Fibroblast of villous mesenchyme (primary cell): ENCODE measurements around the gene NR6A1. TPM values are rescaled to one million over a fixed set of nuclear protein-coding genes. Genes with fewer than 3 reads are reported as not detected.

ENCODE experiments used
- DNase-seq: peaks from one replicate; pipeline ENCODE4 v3.0.0-alpha.2; 2010; ENCODE audit warnings: low read depth
- H3K4me3 ChIP-seq: 2 replicates; pipeline ENCODE4 v1.5.1; 2011; ENCODE audit warnings: low read depth, mild to moderate bottlenecking, low read length
- total RNA-seq: library from RNA; depleted of rRNA; stranded (reverse); fragments of >200 nt; gene quantifications from 2 replicates; pipeline ENCODE4 v1.2.3, GENCODE V29; 2012
- TF ChIP-seq, protein P1 (sequence below): IDR thresholded peaks from 2 replicates; pipeline ENCODE4 v1.5.1; 2012; ENCODE audit warnings: low read depth, mild to moderate bottlenecking, low read length; ENCODE audit not compliant: insufficient read depth

Gene NR6A1
- total RNA-seq, 1 donor, result under 0.01 TPM

DNA sequence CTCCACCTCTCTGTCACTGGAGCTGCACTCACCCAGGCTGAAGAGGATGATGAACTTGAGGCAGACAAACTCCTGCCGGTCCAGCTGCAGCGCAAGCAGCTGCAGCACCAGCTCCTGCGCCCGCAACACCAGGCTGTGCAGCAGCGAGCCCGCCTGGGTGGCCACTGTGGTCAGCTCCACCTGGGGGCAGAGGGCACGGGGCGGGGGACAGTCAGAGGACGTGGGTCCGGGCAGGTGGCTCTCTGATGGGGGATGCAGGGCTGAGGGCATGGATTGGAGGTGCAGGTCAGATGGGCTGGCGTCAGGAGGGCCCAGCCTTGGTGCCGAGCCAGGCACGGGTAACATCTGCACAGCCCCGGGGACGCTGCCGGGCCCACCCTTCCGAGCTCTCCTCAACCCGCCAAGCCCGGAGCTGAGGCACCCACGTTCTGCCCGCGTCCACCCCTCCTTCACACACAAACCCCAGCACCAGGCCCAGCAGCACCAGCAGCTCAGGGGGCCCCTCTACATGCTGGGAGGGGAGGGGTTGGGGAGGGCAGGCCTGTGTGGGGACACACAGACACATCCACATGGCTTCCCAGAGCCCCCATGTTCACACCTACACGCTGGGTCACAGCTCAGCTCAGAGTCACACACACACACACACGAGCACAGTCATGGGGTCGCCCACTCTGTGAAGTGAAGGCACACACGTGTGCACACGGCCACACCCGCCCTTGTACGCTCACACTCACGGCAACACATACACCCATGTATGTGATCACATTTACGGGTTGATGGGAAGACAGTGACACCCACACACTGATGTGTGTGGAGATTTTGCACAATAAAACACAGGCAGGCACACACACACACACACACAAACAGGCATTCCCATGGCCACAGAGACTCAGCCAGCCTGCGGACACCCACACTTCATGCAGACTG, 279.8 kb downstream of the NR6A1 start:
- TF ChIP-seq, protein P1, sequence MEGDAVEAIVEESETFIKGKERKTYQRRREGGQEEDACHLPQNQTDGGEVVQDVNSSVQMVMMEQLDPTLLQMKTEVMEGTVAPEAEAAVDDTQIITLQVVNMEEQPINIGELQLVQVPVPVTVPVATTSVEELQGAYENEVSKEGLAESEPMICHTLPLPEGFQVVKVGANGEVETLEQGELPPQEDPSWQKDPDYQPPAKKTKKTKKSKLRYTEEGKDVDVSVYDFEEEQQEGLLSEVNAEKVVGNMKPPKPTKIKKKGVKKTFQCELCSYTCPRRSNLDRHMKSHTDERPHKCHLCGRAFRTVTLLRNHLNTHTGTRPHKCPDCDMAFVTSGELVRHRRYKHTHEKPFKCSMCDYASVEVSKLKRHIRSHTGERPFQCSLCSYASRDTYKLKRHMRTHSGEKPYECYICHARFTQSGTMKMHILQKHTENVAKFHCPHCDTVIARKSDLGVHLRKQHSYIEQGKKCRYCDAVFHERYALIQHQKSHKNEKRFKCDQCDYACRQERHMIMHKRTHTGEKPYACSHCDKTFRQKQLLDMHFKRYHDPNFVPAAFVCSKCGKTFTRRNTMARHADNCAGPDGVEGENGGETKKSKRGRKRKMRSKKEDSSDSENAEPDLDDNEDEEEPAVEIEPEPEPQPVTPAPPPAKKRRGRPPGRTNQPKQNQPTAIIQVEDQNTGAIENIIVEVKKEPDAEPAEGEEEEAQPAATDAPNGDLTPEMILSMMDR, result no peak
- no peak for DNase-seq
- no peak overlapping the region for H3K4me3 ChIP-seq

DNA sequence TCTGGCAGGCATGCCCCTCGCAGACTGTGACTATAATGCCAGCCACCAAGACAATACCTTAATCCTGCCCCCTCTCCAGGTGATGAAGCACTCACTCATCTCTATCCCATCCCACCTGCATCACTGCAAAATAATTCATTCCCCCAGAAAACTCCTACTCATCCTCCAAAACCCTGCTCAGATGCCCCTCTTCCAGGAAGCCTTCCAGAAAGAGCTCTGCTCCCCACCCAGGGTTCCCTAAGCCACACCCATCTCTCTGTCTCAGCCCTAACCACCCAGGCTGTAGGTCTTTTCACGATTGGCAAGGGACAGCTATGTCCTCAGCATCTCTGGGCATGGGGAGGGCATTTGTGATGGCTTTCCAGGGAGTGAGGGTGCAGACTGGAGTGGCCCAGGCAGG, 281.1 kb downstream of the NR6A1 start:
- TF ChIP-seq, protein P1, result no peak
- no peak overlapping the region for H3K4me3 ChIP-seq
- DNase-seq, result no peak

DNA sequence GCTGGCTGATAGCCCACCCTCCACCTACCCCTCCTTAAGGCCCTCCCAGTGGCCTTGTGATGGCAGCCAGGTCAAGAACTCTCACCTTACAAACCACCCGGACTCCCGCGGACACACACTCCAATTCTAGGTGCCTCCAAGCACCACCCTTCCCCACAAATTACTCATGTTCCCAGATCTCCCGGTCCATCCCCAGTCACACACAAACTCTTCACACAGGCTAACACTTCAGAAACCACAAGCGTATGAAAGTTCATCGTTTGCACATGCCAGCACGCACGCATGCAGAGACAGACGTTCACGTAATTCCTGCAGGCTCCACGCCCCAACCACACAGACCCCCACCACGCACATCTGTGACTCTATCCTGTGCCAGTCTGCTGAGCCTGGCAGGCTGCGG, 281.9 kb downstream of the NR6A1 start:
- no peak for DNase-seq
- TF ChIP-seq, protein P1, result no peak
- H3K4me3 ChIP-seq, result no peak overlapping the region

DNA sequence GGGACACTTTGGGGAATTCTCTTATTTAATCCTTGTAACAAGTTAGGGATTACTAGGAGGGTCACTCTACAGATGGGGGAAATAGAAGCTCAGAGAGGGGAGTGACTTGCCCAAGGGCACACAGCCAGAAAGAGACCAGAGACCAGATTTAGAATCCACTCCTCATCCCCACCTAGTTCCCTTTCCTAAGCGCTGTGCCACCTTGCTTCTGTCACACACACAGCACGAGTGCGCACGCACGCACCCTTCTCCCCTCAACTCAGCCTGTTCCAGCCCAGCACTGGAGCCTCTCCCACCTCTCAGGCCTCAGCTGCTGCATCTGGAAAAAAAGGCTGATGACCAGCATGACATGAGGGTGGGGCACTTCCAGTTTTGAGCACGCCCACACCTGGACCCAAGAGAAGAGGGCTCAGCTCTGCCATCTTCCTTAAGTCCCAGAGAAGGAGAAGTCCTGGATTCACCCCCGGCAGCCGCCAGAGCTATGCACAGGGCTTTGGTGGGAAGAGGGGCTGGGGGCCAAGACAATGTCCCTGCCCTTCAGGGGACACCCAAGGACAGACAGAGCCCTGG, 282.4 kb downstream of the NR6A1 start:
- DNase-seq, result no peak

DNA sequence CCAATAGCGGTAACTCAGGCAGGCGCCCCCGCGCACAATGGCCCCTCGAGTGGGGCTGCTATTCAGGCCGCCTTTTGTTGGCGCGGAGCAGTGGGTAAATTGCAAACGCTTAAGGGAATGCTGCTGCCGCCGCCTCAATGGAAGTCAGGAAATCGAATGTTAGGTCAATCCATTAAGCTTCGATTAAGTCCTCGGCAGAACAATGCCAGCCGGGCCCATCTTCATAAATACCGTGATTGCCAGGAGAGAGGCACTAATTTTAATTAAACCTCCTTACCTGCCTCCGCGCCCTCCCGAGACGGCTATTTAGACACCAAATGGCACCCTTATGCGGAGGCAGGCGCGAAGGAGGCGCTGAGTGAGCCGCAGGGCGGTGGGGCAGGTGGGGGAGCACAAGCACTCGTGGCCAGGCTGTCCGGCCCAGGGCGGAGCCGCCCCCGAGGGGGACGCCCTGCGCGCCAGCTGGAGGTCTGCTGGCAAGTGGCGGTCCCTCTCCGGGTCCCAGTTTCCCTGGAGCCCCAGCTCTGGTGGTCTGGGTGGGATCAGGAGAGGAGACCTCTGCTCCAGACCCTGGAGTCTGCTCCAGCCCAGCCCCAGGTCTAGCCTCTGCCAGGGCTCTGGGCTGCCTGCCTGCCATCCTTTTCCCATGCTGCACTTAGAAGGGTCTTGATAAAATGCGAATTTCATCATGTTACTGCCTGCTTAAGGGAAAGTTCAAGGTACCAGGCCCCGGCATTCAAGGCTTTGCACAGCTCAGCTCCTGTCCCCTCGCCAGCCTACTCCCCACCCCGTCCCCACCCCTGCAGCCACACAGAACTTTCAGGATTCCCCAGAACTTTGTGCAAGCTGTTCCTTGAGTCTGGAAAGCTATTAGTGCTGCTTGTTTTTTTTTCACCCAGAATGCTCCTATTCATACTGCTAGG, 283.6 kb downstream of the NR6A1 start:
- H3K4me3 ChIP-seq, result no peak overlapping the region
- DNase-seq, result no peak
- TF ChIP-seq, protein P1, result no peak

More for the DNA sequence above, 282.4 kb downstream of the NR6A1 start:
- TF ChIP-seq, protein P1, result no peak
- no peak overlapping the region for H3K4me3 ChIP-seq

DNA sequence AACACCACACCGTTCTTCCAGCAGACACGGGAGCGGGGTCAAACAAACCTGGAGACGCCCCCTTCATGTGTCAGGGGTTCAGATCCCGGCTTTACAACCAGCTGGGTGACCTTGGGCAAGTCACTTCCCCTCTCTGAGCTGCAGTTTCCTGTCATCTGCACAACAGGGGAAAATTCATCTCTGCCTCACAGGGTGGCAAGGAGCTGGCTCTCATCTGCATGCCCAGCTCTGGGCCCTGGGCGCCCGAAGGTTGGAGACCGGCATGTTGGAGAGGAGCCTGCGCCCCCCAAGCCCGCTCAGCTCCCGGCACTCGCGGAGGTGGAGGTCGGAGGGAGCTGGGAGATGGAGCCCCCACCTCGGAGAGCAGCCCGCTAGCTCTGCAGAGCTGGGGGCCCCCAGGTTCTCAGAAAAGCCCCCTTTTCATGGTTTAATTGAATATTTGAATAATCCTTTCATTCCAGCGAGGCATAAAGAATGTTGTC, 284.3 kb downstream of the NR6A1 start:
- no peak for DNase-seq
- TF ChIP-seq, protein P1, result no peak
- H3K4me3 ChIP-seq, result no peak overlapping the region
